AG04449 (cell line): ENCODE data around the gene HLTF.

Experiments used
- CTCF ChIA-PET: fragments of 350-600 bp; formaldehyde crosslinking; extraction: SDS; loops from one replicate; lab custom pipeline; 2021; ENCODE audit warnings: antibody characterized with exemption; lab: Yijun Ruan, JAX
- POLR2A ChIA-PET: fragments of 400-600, 350-600 bp; formaldehyde crosslinking; extraction: SDS; loops from one replicate; lab custom pipeline; 2020; ENCODE audit warnings: antibody characterized with exemption, inconsistent platforms; lab: Yijun Ruan, JAX
- DNase-seq: peaks from one replicate; pipeline ENCODE4 v3.0.0-alpha.2; 2010; ENCODE audit warnings: low read depth, low spot score
- H3K4me3 ChIP-seq: 2 replicates; pipeline ENCODE4 v1.5.1; 2011; ENCODE audit warnings: low read depth, mild to moderate bottlenecking, control low read depth, low read length
- TF ChIP-seq, protein P1 (sequence below): IDR thresholded peaks from one replicate; pipeline ENCODE4 v1.5.1; 2011; ENCODE audit warnings: mild to moderate bottlenecking, moderate library complexity, low read length, control low read depth, inconsistent platforms; ENCODE audit not compliant: insufficient read depth; ENCODE audit errors: missing control alignments

HLTF gene, protein sequence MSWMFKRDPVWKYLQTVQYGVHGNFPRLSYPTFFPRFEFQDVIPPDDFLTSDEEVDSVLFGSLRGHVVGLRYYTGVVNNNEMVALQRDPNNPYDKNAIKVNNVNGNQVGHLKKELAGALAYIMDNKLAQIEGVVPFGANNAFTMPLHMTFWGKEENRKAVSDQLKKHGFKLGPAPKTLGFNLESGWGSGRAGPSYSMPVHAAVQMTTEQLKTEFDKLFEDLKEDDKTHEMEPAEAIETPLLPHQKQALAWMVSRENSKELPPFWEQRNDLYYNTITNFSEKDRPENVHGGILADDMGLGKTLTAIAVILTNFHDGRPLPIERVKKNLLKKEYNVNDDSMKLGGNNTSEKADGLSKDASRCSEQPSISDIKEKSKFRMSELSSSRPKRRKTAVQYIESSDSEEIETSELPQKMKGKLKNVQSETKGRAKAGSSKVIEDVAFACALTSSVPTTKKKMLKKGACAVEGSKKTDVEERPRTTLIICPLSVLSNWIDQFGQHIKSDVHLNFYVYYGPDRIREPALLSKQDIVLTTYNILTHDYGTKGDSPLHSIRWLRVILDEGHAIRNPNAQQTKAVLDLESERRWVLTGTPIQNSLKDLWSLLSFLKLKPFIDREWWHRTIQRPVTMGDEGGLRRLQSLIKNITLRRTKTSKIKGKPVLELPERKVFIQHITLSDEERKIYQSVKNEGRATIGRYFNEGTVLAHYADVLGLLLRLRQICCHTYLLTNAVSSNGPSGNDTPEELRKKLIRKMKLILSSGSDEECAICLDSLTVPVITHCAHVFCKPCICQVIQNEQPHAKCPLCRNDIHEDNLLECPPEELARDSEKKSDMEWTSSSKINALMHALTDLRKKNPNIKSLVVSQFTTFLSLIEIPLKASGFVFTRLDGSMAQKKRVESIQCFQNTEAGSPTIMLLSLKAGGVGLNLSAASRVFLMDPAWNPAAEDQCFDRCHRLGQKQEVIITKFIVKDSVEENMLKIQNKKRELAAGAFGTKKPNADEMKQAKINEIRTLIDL

DNA sequence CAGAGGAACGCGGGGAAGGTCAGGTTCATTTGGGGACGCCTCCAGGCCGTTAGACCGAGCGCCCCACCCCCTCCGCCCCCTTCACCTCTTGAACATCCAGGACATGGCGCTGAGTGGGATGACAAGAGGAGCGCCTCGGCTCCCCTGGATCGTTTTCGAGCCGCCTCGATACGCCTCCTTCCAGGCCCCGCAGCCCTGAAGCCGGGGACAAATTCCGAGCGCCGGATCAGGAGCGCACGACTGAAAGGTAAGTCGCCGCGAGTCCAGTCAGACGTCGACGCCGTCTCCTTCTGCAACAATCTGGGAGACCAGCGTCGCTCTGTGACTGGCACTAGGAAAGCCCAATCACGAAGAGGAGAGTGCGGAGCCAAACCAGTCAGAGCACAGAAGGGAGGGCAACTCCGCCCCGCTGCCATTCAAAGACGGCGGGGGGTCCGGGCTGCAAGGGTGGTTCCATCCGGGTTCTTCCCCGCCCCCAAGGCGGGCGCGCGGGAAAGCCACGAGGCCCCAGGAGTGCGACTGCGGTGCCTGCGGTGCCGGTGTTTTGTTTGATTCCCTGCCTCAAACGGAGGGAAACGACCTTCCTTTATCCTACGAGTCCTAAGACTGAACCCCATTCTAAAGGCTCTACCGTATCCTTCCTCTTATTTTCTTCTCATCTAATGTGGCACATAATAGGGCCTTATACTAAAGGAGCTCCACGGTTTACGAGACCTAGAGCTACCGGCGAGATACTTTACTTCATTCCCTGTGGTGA is at the start of gene HLTF:
Gene HLTF, minus strand, starts transcription at position 302 of the 757 bp plus-strand sequence. Its CDS starts 197 bp downstream, at position 105.
- CTCF ChIA-PET = interaction anchor here (0.8 to 1.0 kb wide), 2 partner anchors 9 to 34 kb away, joined by 3 to 4 read pairs; no protein-coding TSS in a partner anchor
- peak within 1 kb of the TSS; percentile 90 for H3K4me3 ChIP-seq
- TF ChIP-seq, protein P1, sequence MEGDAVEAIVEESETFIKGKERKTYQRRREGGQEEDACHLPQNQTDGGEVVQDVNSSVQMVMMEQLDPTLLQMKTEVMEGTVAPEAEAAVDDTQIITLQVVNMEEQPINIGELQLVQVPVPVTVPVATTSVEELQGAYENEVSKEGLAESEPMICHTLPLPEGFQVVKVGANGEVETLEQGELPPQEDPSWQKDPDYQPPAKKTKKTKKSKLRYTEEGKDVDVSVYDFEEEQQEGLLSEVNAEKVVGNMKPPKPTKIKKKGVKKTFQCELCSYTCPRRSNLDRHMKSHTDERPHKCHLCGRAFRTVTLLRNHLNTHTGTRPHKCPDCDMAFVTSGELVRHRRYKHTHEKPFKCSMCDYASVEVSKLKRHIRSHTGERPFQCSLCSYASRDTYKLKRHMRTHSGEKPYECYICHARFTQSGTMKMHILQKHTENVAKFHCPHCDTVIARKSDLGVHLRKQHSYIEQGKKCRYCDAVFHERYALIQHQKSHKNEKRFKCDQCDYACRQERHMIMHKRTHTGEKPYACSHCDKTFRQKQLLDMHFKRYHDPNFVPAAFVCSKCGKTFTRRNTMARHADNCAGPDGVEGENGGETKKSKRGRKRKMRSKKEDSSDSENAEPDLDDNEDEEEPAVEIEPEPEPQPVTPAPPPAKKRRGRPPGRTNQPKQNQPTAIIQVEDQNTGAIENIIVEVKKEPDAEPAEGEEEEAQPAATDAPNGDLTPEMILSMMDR = no peak
- peak; percentile 89 for DNase-seq
- POLR2A ChIA-PET = no interaction called here

DNA sequence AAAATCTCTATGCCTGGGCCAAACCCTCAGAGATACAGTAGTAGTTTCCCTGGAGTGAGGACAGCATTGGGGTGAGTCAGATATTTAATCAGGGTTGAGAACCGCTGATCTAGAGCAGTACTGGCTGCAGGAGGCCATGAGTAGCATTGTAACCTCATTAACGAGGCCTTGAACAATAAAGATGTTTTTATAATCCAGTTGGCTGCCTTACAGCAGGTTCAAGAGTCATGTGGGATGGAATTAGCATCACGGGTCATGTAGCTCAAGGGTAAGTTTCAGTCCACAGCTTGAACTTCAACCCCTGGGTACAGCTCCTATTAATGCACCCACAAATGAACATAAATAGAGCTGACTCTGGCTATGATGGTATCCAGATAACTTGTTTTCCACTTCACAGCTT is 48.2 kb upstream of the HLTF start:
- TF ChIP-seq, protein P1 = no peak
- CTCF ChIA-PET = interaction anchor here (1.3 to 2.0 kb wide), 2 partner anchors 14 to 179 kb away, joined by 4 to 10 read pairs; no protein-coding TSS in a partner anchor
- DNase-seq = no peak
- POLR2A ChIA-PET = no interaction called here
- H3K4me3 ChIP-seq = no peak overlapping the region

DNA sequence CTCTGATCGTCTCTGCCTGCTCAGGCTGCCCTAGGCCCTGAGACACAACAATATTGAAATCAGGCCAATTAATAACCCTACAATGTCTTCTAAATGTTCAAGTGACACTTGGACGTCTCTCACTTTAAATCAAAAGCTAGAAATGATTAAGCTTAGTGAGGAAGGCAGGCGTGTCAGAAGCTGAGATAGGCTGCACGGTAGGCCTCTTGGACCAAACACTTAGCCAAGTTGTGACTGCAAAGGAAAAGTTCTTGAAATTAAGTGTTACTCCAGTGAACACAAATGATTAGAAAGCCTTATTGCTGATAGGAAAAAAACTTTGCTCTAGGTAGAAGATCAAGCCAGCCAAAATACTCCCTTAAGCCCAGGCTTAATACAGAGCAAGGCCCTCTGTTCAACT is 45.3 kb upstream of the HLTF start:
- H3K4me3 ChIP-seq = no peak overlapping the region
- ChIA-PET POLR2A (interaction anchor here (0.6 kb wide), 1 partner anchor 348 kb away, joined by 3 read pairs; no protein-coding TSS in a partner anchor), CTCF (interaction anchor here (1.3 to 1.8 kb wide), 2 partner anchors 9 to 11 kb away, joined by 4 to 8 read pairs; no protein-coding TSS in a partner anchor)
- TF ChIP-seq, protein P1 = no peak
- DNase-seq = no peak

DNA sequence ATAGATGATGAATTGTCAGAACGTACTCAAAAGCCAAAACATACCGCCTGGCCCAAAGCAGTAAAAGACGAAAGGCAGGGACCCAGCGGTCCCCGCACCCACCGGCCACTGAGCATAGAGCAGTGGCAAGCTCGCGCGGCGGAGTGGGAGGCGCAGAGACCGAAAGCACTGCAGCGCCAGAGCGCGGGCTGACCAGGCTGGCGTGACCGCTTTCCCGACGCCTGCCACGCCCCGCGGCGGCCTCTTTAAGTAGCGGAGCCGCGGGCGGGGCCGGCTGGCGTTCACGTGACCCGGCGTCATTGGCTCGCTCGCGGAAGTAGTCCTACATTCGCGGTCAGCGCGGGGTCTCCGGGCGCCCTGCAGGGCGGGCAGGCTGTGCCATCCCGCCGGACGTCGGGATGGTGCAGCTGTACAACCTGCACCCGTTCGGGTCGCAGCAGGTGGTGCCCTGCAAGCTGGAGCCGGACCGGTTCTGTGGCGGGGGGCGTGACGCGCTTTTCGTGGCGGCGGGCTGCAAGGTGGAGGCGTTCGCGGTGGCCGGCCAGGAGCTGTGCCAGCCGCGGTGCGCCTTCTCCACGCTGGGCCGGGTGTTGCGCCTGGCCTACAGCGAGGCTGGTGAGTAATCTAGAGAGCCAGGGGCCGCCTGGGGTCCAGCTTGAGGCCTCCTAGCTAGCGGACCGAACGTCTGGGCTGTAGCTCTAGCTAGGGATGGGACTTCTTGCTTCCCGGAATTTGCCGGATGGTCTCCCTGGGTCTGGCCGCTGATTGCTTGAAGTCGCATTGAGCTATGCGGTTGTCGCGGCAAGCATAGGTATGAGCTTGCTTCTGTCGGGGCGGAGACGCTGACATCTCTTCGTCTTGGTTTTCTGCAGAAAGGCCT is 43.2 kb upstream of the HLTF start, which contains the start of gene HPS3:
Gene HPS3, plus strand, starts transcription at position 313 of the 880 bp plus-strand sequence. Its CDS starts 86 bp downstream, at position 399.
- peak within 1 kb of the TSS; percentile 95 for H3K4me3 ChIP-seq
- POLR2A ChIA-PET = interaction anchor here (0.6 to 1.8 kb wide), 5 partner anchors 37 to 179 kb away, joined by 3 to 5 read pairs (median 3); no protein-coding TSS in a partner anchor
- TF ChIP-seq, protein P1 = peak; percentile 4
- DNase-seq = no peak
- CTCF ChIA-PET = interaction anchor here (0.8 to 3.1 kb wide), 8 partner anchors 10 to 204 kb away, joined by 3 to 37 read pairs (median 4); partner anchors contain the start of gene TM4SF18

DNA sequence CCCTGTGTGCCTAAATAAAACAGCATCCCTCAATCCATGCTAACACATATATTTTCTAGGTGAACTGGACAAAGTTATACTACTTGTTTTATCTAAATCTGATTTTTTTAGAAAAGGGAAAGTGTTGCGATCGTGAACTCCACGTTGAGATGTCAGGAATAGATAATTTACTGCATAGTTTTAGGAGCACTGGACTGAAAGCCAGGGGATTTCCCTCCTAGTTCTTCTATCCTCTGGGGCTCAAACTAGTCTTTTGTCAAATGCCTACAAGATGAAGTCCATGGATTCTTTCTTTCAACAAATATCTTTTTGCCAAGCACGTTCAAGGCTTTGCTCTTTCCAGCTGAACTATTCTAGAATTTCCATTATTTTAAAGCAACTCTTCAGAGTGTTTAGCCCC is 42.5 kb upstream of the HLTF start:
- TF ChIP-seq, protein P1 = no peak
- H3K4me3 ChIP-seq = peak overlapping the region; percentile 95
- ChIA-PET CTCF (interaction anchor here (1.1 to 3.1 kb wide), 4 partner anchors 9 to 171 kb away, joined by 3 to 37 read pairs (median 16); no protein-coding TSS in a partner anchor), POLR2A (interaction anchor here (1.8 kb wide), 1 partner anchor 51 kb away, joined by 5 read pairs; no protein-coding TSS in a partner anchor)
- DNase-seq = no peak
